ENCODE data around the gene LY6G6F.
A peak's percentile ranks its signal among the peaks of the same experiment; 100 is the strongest.

The LY6G6F gene

GRCh38 chr6:31723980-31724691 is 17.5 kb downstream of the LY6G6F start:
- ATAC-seq (no peak), DNase-seq (no peak)

DNA sequence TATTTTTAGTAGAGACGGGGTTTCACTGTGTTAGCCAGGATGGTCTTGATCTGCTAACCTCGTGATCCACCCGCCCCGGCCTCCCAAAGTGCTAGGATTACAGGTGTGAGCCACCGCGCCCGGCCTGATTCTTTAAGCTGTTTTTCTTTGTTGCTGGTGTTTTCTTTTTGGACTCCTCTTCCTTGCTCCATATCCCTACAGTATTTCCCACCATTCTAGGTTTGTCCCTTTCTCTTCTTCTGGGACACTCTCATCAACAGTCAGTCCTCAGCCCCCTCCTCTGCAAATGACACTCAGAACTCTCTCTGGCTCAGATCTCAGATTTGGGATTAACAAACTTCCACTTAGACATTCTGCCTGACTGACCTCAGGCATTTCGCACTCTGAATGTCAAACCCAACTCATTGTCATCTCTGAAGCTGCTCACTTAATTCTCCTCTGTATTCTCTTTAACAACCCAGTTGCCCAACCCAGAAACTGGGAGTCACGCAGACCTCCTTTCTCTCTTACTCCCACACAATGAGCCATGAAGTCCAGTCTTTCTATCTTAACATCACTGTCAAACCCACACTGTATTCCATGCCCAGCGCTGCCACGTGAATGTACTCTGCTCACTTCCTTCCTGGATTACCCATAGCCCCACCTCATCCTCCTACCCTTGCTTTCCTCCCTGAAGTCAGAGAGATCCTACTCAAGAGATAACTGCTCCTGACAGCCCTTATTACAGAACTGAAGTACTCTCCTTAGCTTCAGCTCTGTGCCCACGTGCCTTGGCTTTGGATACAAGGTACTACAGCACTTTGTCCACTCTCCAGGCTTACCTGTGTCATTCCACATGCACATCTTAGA is 19.1 kb downstream of the LY6G6F start:
- no peak for ATAC-seq
- DNase-seq, result no peak

- DNase-seq (peak; percentile 45), ATAC-seq (peak; percentile 51)
Measured at GRCh38 chr6:31727034-31727716, 20.5 kb downstream of the LY6G6F start.

DNA sequence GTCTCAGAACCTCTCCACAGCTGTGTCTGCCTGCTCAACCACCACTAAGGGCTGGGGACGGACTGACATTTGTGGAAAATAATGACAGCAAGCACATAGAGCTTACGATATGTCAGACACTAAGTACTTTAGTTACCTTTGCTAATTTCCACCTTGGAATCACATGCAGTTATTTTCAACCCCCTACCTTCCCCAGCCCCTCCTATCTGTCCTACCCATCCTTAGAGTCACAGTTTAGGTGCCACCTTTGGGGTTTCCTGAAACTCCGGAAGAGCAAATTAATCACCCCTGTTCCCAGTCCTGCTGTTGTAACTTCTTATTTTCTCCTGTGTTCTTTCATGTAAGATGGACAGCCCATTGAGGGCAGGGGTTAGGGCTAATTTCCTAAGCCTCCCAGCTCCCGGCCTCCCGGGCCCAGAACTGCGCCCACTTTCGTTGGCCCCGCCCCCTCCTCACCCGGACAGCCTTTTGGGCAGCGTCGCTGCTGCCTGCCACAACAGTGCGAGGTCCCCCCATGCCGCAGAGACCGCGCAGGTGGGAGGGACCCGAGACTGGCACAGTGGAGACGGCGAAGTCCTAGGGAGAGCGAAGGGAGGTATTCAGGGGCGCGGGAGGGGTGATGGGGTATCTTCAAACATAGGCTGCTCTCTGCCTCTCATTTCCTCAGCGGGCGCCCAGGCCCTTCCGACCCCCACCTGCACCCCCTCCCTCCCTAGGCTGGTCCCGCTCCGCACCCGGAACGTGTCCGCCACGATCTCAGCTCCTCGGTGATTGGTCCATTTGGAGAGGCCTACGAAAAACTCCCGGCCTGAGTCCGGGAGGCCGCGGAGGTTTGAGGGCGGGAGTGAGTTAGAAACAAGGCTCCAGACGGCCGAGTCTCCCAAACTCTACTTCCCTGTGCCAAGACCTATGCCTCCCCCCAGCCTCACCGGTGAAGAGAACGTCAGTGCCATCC is 21.3 kb downstream of the LY6G6F start:
- DNase-seq, result no peak
- ATAC-seq, result no peak

DNA sequence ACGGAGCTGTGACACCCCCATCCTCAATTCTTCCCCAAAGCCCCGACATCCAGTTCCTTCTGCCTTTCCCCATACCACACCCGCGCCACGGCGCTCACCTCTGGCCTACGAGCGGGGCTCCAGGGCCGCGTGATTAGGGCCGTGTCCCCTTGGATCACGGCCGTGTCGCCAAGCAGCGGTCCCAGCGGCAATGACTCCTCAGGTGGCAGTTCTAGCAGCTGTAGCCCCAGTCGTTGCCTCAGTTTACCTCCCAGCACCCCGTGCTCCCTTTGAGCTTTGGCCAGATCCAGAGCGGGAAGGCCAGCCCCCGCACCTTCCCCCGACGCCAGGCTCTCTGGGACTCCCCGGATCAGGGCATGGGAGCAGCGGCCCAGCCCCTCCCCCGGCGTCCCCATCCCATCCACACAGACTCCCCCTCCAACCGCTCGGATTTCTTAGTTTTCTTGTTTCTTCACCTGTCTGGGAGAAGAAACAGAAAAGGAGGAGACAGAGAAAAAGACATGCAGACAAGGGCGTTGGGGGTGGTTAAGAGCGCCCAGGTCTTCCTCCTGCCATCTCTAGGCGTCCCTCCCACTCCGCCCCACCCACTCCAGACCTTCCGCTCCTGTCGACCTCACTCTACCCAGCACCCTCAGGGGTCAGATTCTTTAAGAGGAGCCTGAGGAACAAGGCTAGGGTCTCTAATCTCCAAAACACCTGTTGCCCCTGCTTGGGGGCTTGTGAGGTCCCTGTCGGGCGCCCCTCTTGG is 22.3 kb downstream of the LY6G6F start, which contains the start of gene DDAH2:
Gene DDAH2 (minus strand): TSS at position 533 of the 748 bp plus-strand sequence. CDS start 138 bp downstream, at position 395.
- ATAC-seq (no peak), DNase-seq (no peak)

- ATAC-seq (peak; percentile 61), DNase-seq (peak; percentile 85)
Measured at GRCh38 chr6:31729515-31729978, 22.9 kb downstream of the LY6G6F start.

DNA sequence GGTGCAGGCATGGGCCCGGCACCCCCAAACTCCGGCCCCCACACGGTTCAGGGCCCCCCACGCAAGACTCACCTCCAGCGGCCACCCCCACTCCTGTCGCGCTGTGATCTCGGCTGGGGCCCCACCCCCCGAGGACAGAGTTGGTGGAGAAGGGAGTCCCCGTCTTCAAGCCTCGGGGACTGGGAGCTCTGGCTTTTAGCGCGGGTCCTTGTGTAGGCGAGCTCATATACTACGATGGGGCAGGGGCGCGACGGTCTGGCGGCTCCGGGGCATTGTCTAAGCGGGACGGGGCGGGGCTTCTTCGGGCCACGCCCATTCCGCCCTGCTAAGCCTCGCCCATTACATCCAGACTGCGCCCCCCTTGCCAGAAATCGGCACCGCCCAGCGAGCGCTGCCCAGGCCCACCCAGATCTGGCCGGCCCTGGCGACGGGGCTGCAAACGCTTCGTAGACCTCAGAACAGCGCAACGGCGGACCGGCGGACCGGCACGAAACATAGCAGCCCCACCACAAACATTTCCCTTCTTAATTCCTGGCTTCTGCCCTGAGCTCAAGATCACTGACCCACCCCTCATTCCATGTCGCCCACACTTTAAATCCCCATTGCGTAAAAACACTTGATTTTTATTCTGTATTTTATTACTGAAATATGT is 23.4 kb downstream of the LY6G6F start:
- peak; percentile 60 for ATAC-seq
- peak; percentile 82 for DNase-seq

- DNase-seq (no peak), ATAC-seq (no peak)
Measured at GRCh38 chr6:31730631-31731086, 24.0 kb downstream of the LY6G6F start.

DNA sequence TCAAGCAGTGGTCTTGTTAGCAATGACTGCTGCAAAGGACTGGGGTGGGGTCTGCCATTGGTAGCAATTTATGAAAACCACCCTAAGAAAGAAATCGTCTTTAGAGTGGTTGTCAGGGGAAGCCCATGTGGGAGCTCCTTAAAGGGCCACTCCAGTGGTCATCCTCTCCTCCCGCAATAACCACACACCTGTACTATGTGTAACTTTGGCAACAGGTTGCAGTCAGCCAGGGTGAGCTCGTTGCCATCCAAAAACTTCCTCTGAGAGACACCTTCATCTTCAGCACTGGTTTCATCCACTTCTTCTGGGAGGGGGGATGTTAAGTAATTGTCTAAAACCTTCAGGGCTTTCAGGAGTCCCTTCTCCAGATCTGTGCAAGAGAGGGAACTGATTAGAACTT is 25.4 kb downstream of the LY6G6F start:
- DNase-seq (no peak), ATAC-seq (no peak)

GRCh38 chr6:31733734-31734133 is 27.1 kb downstream of the LY6G6F start:
- no peak for DNase-seq
- ATAC-seq, result no peak

GRCh38 chr6:31734247-31734820 is 27.7 kb downstream of the LY6G6F start:
- DNase-seq (no peak), ATAC-seq (peak; percentile 53)

DNA sequence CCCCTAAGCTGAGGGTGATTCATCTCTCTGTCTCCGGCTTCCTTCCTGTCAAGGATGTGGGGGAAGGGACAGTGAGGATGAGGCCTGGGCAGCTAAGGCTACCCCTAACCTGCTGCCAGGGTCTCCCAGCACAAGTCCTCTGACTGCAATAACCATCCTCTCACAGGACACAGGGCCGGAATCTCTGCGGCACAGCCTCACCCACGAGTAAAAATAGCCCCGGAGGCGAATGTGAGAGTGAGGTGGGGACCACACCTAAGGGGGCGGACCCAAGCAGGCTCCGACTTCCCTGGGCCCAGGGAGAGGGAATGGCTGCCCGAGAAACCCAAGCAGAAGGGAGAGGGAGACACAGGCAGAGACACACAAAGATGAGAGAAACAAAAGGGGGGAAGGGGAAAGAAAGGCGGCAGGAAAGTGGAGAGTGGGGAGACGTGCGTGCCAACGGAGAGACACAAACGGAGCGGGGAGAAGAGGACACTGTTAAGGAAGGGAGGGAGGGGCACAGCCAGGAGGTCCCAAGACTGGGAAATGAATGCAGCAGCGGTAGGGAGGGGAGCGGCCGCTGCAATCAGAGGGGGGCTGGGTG is 28.2 kb downstream of the LY6G6F start:
- no peak for ATAC-seq
- peak; percentile 70 for DNase-seq

DNA sequence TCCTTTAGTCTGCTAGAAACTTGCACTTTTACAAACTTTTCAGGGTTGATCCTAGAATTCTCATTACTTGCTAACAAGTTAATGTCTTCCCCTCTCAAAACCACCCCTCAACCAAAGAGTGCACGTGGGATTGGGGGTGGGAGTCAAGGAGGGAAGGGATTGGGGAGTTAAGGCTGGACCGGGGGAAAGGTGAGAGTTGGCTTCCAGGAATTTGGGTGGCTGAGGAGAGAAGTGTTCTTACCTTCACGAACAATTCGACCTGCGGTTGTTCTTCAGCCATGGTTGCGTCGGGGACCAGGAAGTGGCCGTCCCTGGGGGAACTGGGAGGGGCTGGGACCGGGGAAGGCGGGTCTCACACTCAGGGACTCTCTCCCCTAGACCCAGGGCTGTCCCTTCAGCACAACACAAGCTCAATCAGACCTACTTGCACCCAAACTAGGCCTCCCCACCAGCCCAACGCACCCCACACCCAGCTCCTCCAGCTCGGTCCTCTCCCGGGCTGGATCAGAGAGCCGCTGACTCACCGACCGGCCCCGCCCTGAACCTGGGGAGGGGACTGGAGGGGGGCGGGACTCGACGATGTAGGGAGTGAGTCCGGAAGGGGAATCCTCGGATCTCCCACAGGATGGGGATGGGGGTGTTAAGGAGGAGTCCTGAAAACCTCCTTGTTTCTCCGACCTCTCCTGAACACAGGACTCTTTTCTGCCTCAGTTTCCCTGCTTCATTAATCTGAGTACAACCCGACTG is 29.5 kb downstream of the LY6G6F start, which contains the start of gene CLIC1:
Gene CLIC1 (minus strand): TSS at position 510 of the 747 bp plus-strand sequence. CDS start 230 bp downstream, at position 280.
- peak; percentile 53 for ATAC-seq
- DNase-seq, result peak; percentile 90

DNA sequence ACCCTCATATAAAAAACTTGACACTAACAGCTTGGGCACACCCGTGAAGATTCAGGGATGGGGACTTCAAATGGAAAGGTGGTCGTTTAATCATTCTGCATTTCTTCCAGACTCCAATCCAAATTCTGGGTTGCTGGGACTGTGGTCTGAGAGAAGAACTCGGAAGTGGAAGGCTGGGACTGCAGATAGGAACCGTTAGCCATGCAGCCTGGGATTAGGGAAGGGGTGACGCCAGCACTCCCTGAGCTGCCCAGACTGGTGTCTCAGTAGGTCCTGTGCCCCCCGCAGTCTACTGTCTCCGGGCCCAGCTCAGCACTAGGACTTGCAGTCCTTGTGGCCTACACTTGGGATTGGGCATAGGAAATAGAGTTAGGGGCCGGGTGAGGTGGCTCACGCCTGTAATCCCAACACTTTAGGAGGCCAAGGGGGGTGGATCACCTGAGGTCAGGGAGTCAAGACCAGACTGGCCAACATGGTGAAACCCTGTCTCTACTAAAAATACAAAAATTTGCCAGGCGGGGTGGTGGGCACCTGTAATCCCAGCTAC is 30.2 kb downstream of the LY6G6F start:
- DNase-seq, result peak; percentile 27

GRCh38 chr6:31737315-31737990 is 30.8 kb downstream of the LY6G6F start:
- DNase-seq (no peak), ATAC-seq (no peak)

More for the DNA sequence above, 30.2 kb downstream of the LY6G6F start:
- ATAC-seq, result no peak

DNA sequence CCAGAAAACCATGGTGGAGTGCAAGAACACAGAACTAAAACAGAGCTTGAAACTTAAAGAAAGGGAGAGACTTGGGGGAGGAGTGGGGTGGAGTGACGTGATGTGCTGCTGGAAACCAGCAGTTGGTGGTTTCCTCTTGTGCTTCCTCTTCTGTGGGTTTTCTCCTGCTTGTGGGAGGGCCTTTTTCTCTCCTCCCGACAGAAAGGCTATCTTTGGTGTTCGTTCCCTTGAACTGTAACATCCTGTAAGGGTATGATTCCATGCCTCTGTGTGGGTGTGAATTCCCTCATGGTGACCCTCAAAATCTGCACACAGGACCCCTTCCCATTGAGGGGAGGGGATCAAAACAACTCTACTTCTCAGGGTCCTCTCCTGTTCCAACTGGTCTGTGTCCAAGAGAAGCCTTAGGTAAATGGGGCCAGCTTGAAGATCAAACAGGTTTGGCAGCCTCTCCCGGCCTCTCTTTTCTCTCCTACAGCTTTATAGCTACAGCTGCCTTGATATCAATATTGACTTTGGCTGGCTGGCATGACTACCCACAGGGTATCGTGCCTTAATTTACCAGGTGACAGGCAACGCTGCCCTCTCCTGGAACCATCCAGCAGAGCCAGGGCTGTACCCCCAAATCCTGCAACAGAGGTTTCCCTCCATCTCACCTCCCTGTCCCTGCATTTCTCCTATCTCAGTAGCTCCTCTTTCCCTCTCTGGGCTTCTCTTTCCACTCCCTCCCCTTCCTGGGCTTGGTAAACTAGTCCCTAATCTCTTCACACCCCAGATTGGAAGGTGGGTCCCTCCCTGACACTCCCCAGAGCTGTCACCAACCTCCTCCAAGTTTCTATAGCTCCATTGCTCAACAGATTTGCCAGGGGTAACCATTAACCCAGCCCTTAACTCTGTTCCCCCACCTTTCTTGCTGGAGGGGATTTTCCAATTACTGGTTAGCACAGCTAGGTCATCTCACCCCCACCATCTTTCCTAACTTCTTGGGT is 31.6 kb downstream of the LY6G6F start:
- DNase-seq, result peak; percentile 70

More for the DNA sequence above, 31.6 kb downstream of the LY6G6F start:
- ATAC-seq, result peak; percentile 7

Measured in stimulated activated naive CD8-positive, alpha-beta T cell treated with anti-CD3 and anti-CD28 coated beads, Interleukin-15, Interleukin-2, amounts not matched to agents 100 U/mL and 50 U/mL, for 24 hours (primary cell).